ENCODE data around the gene GNAL.

GRCh38 chr18:11880586-11881304, 191.7 kb downstream of the GNAL start:
- no peak for TF ChIP-seq CTCF (IDR thresholded peaks at IDR 0.05)
- TF ChIP-seq POLR2A (IDR thresholded peaks at IDR 0.05): no peak
- TF ChIP-seq POLR2AphosphoS5 (IDR thresholded peaks at IDR 0.05): no peak
- no peak for TF ChIP-seq EP300 (IDR thresholded peaks at IDR 0.05)
